LHCN-M2 (cell line): ENCODE data around the gene LINC00237. TPM values are rescaled to one million over a fixed set of nuclear protein-coding genes. Genes with fewer than 3 reads are reported as not detected.

Experiments
- DNase-seq: peaks from one replicate; pipeline ENCODE4 v3.0.0-alpha.2; 2012; ENCODE audit warnings: low read depth
- total RNA-seq: library from RNA; depleted of rRNA; stranded (reverse); fragments of >200 nt; gene quantifications from 2 replicates; pipeline ENCODE4 v1.2.3, GENCODE V29; 2014

Gene LINC00237
- total RNA-seq, 1 experiment from 2014 or later = not detected

GRCh38 chr20:21125849-21126580 lies 19.9 kb upstream of the LINC00237 start, which contains the start of gene KIZ:
Gene KIZ (plus strand): TSS chr20:21126082. CDS start chr20:21126116, 34 bp downstream.
- DNase-seq = peak; percentile 91

- peak; percentile 54 for DNase-seq
These were observed 19.1 kb upstream of the LINC00237 start for GRCh38 chr20:21125072-21125848.

- DNase-seq = no peak
These were observed 18.0 kb upstream of the LINC00237 start for GRCh38 chr20:21124190-21124589.

GRCh38 chr20:21118782-21119181 lies 12.6 kb upstream of the LINC00237 start:
- DNase-seq = no peak

- no peak for DNase-seq
These were observed 12.0 kb upstream of the LINC00237 start for GRCh38 chr20:21118138-21118537.

DNA sequence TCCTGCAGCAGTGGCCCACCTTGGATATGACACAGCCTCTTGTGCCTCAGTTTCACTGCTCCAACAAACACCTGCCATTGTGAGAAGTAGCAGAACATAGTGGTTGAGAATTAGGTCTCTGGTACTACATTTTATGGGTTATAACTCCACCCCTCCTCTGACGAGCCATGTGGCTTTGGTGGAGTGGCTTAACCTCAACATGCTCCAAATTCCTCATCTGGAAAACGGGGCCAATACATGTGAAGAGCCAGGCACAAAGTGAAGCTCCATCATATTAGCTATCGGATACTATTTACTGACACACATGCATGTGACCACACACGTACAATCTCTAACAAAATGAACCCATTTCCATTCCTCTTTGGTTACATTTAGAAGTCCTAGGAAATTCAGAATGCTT lies 11.4 kb upstream of the LINC00237 start:
- DNase-seq = no peak

- DNase-seq = no peak
These were observed 8.4 kb upstream of the LINC00237 start for GRCh38 chr20:21114584-21114983.

DNA sequence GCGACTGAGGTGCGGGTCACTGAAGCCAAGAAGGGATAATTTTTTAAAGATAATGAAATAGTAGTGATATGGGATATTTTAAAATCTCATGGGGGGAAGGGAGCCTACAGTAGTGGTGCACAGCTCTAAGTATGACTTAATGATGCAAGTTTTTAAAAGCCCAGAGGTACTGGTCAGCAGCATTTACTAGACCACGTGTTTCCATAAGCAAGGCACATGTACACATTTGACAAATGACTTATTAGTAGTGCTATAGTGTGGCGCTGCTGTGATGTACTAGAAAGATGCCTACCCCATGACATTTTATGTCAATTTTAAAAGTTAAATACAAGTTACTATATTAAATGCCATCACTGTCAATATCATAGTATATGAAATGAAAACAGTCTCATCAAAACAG lies 7.5 kb upstream of the LINC00237 start:
- DNase-seq = no peak

- no peak for DNase-seq
These were observed 5.3 kb upstream of the LINC00237 start for GRCh38 chr20:21111416-21111815.

- no peak for DNase-seq
These were observed 4.7 kb upstream of the LINC00237 start for GRCh38 chr20:21110811-21111210.

GRCh38 chr20:21109144-21109543 lies 3.0 kb upstream of the LINC00237 start:
- DNase-seq = no peak

DNA sequence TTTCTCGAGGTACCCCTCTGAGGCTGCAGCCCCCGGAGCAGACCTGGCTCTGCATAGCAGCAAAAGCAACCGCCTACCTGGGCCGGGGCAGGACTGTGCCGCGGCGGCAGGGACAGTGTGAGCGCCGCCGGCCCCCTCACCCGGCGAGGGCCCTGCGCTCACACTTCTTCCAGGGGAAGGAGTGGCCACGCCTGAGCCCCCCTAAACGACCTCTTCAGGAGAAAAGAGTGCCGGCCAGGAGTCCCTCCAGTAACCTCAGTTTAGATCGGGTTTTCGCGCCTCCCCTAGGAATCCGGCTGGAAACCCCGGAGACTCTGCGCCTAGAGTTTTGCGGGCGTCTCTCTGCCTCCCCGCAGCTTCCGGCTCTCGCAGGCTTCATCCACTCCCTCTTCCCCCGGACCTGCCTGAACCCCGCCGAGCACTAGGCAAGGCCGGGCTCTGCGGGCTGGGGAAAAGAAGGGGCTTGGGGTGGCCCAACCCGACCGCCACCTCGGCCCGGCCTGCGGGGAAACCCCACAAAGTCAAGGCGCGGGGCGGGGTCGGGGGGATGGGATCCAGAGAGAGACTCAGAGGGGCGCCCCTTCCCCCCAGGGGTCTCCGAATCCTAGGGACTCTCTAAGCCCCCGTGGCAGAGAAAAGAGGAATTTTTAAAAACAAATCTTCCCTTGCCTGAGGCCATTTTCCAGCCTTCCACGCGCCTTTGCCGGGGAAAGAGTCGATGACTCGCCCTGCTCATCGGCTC lies 558 bp downstream of the LINC00237 start:
- no peak for DNase-seq

DNA sequence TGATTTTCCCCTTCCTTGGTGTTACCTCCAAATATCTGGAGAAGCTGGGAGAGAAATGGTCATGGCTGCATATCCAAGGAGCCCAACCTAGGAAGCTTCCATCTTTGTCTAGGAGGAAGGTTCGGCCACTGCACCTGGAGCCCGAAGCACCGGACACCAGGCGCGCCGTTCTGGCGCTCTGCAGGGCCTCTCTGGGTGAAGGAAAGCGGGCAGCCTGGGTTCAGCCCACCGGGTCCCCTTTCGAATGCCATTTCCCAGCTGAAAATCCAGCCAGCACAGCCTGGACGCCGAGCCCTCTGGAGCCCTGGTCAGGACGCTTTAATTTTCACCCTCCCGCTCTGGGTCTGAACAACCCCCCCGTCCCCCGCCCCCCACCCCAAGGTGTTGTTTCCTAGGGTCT lies 1.2 kb downstream of the LINC00237 start:
- no peak for DNase-seq

DNA sequence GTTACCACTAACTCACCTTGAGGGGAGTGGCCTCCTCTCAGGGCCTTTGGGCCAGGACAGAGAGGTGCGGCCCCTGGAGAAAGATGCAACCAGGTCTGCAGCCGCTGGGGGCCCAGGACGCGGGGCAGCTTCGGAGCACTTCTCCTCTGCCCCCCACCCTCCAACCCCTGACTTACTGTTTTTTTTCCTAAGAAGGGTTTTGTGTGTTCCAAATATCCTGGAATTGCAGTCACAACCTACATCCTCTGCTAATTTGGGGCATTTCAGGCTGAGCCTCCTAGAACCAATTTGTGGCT lies 1.7 kb downstream of the LINC00237 start:
- DNase-seq = no peak

DNA sequence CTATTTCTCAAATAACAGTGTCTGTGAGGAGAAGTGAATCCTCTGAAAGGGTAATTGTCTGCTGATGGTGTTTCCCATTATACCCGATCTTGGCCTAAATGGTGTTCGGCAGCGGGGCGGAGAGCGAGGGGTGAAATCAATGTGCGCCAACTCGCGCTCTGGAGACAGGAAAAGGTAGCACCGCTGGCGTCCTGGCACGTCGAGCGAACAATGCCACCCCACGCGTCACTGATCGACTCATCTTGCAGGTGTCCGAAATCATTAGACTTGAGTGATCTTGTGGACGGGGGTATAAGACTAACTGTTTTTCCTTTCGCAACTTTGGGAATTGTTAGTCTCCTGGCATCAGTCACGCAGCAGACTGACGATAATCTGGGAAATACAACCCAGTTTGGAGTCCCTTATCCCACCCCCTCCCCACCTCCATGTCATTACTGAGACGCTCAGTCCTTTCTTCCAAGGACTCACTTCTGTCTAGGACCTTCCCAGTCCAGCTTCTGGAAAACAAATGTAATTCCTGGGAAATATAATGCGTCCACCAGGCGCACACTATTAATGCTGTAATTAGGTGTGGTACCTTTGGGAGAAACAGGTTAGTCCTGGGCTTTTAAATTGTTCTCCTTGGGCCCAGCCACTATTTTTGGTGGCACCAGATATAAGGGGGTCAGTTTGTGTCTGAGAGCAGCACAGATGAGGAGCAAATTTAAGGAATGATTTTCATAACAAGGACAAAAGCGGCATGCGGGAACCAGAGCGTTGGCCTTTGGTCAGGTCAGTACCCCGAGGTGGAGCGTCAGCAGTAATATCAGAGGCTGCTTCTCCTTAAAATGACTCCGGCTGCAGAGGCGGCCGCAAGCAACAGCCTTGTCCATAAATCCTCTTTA lies 2.3 kb downstream of the LINC00237 start:
- DNase-seq = no peak

DNA sequence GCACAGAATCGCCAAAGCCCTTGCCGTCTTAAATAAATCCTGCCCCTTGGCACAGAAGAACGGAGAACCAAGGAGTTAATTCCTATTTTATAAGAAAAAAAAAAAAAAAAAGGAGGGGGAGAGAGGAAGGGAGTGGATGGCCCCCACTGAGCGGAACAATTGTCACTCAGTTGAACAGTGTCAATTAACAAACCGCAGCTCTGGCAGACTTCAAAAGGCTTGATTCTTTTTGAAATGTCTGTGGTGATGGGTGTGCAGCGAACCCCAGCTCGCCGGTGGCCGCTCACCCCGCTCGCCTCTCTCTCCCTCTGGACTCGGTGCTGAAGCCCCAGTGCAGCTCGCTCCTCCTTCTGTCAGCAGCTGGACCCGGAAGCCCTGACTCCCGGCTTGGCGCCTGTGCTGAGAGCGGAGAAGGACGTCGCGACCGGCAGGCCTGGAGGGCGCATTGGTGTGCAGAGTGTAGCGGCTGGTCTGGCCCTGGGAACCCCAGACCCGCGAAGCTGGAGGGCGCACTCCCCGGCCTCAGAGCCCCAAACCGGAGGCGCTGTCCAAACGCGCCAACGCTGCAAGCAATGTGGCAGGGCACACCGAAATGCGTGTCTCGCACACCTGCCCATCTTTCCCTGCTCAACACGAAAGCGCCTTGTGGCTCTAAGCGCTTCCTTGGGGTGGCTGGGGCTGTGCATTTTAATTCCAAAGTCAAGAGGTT lies 3.4 kb downstream of the LINC00237 start:
- DNase-seq = no peak

GRCh38 chr20:21101932-21102575 lies 4.1 kb downstream of the LINC00237 start:
- DNase-seq = no peak

- no peak for DNase-seq
These were observed 4.7 kb downstream of the LINC00237 start for GRCh38 chr20:21101453-21101931.

- DNase-seq = no peak
These were observed 5.3 kb downstream of the LINC00237 start for GRCh38 chr20:21100578-21101452.
